Measurements from ENCODE around the gene CLIC1.

GRCh38 chr6:31736021-31736767 is at the start of gene CLIC1:
- TF ChIP-seq CTCF (conservative IDR thresholded peaks at IDR 0.05; ENCODE audit: low read depth, low read length): no peak
- TF ChIP-seq EZH2 (IDR thresholded peaks at IDR 0.05; ENCODE audit: borderline replicate concordance, low read depth, low read length, poor library complexity, severe bottlenecking): no peak

All from A673 (cell line).